RWPE2 (cell line): Measurements from ENCODE around the gene TAC3.

Source experiments
- ATAC-seq: fragments of 200-7000 bp; cut with Tn5 transposase; 3 replicates; pipeline ENCODE4 v1.9.1; 2021; ENCODE audit warnings: low read depth
- DNase-seq: peaks from one replicate; pipeline ENCODE4 v3.0.0-alpha.2; 2020; ENCODE audit warnings: low spot score
- H3K27ac ChIP-seq: fragments of 450-650 bp; 2 replicates; pipeline ENCODE4 v1.5.1; 2017; ENCODE audit warnings: mild to moderate bottlenecking; ENCODE audit not compliant: poor library complexity, severe bottlenecking
- H3K27me3 ChIP-seq: fragments of 250-450 bp; sonication (Bioruptor Pico); 2 replicates; pipeline ENCODE4 v1.5.1; 2021; ENCODE audit warnings: mild to moderate bottlenecking, moderate library complexity; ENCODE audit not compliant: insufficient read depth, poor library complexity, severe bottlenecking
- H3K36me3 ChIP-seq: fragments of 250-450 bp; sonication (Bioruptor Pico); 2 replicates; pipeline ENCODE4 v1.5.1; 2020; ENCODE audit warnings: low read depth, mild to moderate bottlenecking, moderate library complexity
- H3K4me1 ChIP-seq: fragments of 250-450 bp; sonication (Bioruptor Pico); 2 replicates; pipeline ENCODE4 v1.5.1; 2021; ENCODE audit warnings: mild to moderate bottlenecking, moderate library complexity; ENCODE audit not compliant: insufficient read depth, poor library complexity, severe bottlenecking
- H3K4me3 ChIP-seq: fragments of 250-450 bp; sonication (Bioruptor Pico); 2 replicates; pipeline ENCODE4 v1.5.1; 2021; ENCODE audit warnings: mild to moderate bottlenecking, moderate library complexity; ENCODE audit not compliant: severe bottlenecking
- H3K9me3 ChIP-seq: fragments of 250-450 bp; sonication (Bioruptor Pico); 2 replicates; pipeline ENCODE4 v1.5.1; 2021; ENCODE audit warnings: mild to moderate bottlenecking, moderate library complexity; ENCODE audit not compliant: severe bottlenecking
- TF ChIP-seq, protein P1 (sequence below): fragments of 450-650 bp; IDR thresholded peaks from one replicate; pipeline ENCODE4 v1.5.1; 2017; ENCODE audit warnings: mild to moderate bottlenecking, moderate library complexity; ENCODE audit not compliant: poor library complexity, severe bottlenecking

TAC3 gene

DNA sequence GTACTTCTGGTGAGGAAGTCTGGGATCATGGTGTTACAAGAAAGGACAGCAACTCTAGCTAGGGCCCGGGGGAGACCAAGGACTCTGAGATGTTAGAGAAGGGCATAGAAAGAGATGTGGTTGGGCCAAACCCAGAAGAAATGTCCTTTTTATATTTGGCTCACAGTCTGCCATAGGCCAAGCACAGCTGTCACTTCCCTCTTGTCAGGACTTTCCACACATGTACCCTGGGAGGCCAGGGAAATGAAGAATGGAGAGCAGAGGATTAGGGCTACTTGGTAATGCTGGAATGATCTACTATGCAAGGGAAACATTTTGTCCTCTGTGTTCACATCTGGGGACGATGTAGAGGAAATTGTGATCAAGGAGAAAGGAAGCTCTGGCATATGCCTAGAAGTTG lies 24.4 kb upstream of the TAC3 start:
- Histone ChIP-seq H3K27me3 (no peaks in the 10 kb centered on the region), H3K4me3 (no peak overlapping the region), H3K36me3 (no peaks in the 10 kb centered on the region), H3K4me1 (no peaks in the 10 kb centered on the region), H3K9me3 (no peaks in the 10 kb centered on the region), H3K27ac (no peak overlapping the region)
- DNase-seq (no peak), ATAC-seq (no peak)
- TF ChIP-seq, protein P1, sequence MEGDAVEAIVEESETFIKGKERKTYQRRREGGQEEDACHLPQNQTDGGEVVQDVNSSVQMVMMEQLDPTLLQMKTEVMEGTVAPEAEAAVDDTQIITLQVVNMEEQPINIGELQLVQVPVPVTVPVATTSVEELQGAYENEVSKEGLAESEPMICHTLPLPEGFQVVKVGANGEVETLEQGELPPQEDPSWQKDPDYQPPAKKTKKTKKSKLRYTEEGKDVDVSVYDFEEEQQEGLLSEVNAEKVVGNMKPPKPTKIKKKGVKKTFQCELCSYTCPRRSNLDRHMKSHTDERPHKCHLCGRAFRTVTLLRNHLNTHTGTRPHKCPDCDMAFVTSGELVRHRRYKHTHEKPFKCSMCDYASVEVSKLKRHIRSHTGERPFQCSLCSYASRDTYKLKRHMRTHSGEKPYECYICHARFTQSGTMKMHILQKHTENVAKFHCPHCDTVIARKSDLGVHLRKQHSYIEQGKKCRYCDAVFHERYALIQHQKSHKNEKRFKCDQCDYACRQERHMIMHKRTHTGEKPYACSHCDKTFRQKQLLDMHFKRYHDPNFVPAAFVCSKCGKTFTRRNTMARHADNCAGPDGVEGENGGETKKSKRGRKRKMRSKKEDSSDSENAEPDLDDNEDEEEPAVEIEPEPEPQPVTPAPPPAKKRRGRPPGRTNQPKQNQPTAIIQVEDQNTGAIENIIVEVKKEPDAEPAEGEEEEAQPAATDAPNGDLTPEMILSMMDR: no peak

DNA sequence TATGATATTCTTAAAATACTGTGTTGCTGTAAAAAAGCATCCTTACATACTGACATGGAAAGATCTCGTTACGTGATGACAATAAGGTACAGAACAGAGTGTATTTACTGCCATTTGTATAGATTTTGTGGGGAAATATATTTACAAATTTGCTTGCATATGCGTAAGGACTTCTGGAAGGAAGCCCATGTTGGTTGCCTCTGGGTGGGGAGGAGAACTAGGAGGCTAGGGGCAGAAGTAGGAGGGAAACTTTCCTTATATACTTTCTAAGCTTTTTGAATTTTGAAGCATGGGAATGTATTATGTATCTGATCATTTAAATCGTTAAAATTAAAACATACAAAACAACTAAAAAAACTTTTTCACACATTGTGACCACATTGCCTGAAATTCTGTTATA lies 23.9 kb upstream of the TAC3 start:
- no peaks in the 10 kb centered on the region for H3K36me3 ChIP-seq
- TF ChIP-seq, protein P1: no peak
- H3K4me1 ChIP-seq: no peaks in the 10 kb centered on the region
- H3K27me3 ChIP-seq: no peaks in the 10 kb centered on the region
- H3K4me3 ChIP-seq: no peak overlapping the region
- no peak for DNase-seq
- no peaks in the 10 kb centered on the region for H3K9me3 ChIP-seq
- H3K27ac ChIP-seq: no peak overlapping the region
- no peak for ATAC-seq

DNA sequence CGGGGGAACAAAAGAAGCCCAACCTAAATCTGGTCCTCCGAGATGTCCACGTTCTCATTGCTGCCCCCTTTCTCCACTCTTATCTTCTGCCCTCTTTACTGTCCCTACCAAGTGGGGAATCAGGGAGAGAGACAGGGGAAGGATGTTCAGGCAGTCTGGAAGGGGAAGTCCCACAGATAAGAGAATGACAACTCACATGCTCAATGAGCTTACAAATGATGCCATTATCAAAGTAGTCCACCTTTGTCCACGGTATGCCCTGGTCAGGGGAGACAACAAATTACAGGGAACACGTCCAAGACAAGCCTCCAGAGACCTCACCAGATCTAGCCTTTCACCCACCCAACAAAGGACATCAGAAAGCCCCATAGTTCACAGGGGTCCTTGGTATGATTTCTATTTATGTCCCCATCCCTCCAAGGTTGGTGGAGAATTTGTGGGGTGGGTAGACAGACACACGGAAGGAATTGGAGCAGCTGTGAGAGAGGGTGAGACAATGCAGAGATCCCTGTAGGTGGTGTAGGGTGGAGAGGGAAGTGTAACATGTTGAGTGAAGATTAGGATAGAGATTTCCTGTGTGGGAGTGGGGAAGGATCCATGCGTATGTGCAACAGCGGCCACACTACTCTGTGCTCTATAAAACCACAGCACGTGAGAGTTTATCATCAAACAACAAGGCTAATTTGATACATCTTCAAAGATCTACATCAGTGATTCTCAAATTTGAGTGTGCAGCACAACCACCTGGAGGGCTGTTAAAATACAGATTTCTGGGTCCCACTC lies 22.9 kb upstream of the TAC3 start:
- no peak for ATAC-seq
- no peaks in the 10 kb centered on the region for H3K36me3 ChIP-seq
- TF ChIP-seq, protein P1: no peak
- no peak overlapping the region for H3K4me3 ChIP-seq
- no peaks in the 10 kb centered on the region for H3K9me3 ChIP-seq
- H3K27ac ChIP-seq: no peak overlapping the region
- H3K4me1 ChIP-seq: no peaks in the 10 kb centered on the region
- H3K27me3 ChIP-seq: no peaks in the 10 kb centered on the region
- no peak for DNase-seq

DNA sequence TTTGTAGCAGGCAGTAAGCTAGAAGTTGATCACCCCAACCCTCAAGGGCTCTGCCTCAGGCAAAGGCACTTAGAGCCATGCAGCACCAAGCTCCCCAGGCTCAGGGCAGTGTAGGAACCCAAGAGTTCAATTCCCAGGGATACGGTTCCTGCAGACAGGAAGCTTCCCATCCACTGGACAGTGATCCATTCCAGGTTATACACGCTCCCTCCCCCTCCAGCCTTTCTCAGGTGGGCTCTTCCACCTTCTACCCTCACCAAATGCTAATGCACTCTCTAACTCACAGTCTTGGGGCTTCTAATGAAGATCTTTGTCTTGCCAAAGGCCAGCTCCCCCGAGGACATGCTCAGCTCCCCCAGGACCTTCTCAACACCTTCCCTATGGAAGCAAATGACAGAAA lies 20.9 kb upstream of the TAC3 start:
- H3K27ac ChIP-seq: no peak overlapping the region
- DNase-seq (no peak), ATAC-seq (no peak)
- H3K36me3 ChIP-seq: no peaks in the 10 kb centered on the region
- no peak overlapping the region for H3K4me3 ChIP-seq
- H3K4me1 ChIP-seq: peaks cover 7% of the 10 kb centered on the region
- TF ChIP-seq, protein P1: no peak
- H3K27me3 ChIP-seq: no peaks in the 10 kb centered on the region
- H3K9me3 ChIP-seq: no peaks in the 10 kb centered on the region

DNA sequence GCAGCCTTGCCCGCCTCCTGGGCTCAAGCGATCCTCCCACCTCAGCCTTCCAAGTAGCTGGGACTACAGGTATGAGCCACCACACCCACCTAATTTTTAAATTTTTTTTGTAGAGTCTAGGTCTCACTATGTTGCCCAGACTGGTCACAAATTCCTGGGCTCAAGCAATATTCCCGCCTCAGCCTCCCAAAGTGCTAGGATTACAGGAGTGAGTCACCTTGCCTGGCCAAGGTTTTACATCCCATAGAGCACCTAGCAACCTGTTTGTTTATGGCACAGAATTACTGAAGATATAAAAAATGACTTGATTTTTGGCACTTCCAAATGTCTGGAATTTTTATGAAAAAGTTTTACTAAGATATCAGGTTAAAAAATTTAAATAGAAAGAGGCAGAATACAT lies 17.1 kb upstream of the TAC3 start:
- no peak for DNase-seq
- Histone ChIP-seq H3K4me3 (no peak overlapping the region), H3K27me3 (no peaks in the 10 kb centered on the region)

More for the DNA sequence above, 17.1 kb upstream of the TAC3 start:
- Histone ChIP-seq H3K9me3 (no peaks in the 10 kb centered on the region), H3K4me1 (peaks cover 16% of the 10 kb centered on the region), H3K27ac (no peak overlapping the region), H3K36me3 (no peaks in the 10 kb centered on the region)
- ATAC-seq: peak; percentile 83
- TF ChIP-seq, protein P1: no peak
